Activated B cell treated with CpG ODN at 0.5 μM for 24 hours (primary cell): Measurements from ENCODE around the gene FAXC. TPM values are rescaled to one million over a fixed set of nuclear protein-coding genes. Genes with fewer than 3 reads are reported as not detected.

Experiments used
- ATAC-seq: fragments of 200-7000 bp; cut with Tn5 transposase; one replicate; pipeline ENCODE4 v1.10.0; 2021; ENCODE audit warnings: low read depth, mild to moderate bottlenecking, moderate library complexity
- CTCF ChIA-PET: fragments of 350-600 bp; sonication (Branson Sonifier 250); formaldehyde crosslinking; loops from one replicate; lab custom pipeline; 2021; ENCODE audit warnings: antibody characterized with exemption; lab: Charles Lee
- POLR2A ChIA-PET: fragments of 350-600 bp; sonication (Branson Sonifier 250); formaldehyde crosslinking; loops from one replicate; lab custom pipeline; 2021; ENCODE audit warnings: antibody characterized with exemption; lab: Charles Lee
- DNase-seq: peaks from one replicate; pipeline ENCODE4 v3.0.0; 2022
- H3K27ac Mint-ChIP-seq: one replicate; pipeline ENCODE4 v1.8.0; 2020; ENCODE audit warnings: mixed read lengths
- H3K27me3 Mint-ChIP-seq: one replicate; pipeline ENCODE4 v1.8.0; 2021; ENCODE audit warnings: mixed read lengths
- H3K36me3 Mint-ChIP-seq: one replicate; pipeline ENCODE4 v1.8.0; 2021; ENCODE audit warnings: low read depth, mixed read lengths
- H3K4me1 Mint-ChIP-seq: one replicate; pipeline ENCODE4 v1.8.0; 2021; ENCODE audit warnings: mixed read lengths
- H3K4me3 Mint-ChIP-seq: one replicate; pipeline ENCODE4 v1.8.0; 2020; ENCODE audit warnings: mild to moderate bottlenecking, mixed read lengths
- H3K9me3 Mint-ChIP-seq: one replicate; pipeline ENCODE4 v1.8.0; 2020; ENCODE audit warnings: mixed read lengths
- intact Hi-C: fragments of 100-400 bp; cut with micrococcal nuclease; formaldehyde crosslinking; loops from one replicate; pipeline ENCODE4 v1.15.1; 2024
- total RNA-seq: library from RNA; stranded (reverse); gene quantifications from 2 replicates; pipeline ENCODE4 v1.2.3, GENCODE V29; 2022
- TF ChIP-seq, protein P1 (sequence below): fragments of 200-600 bp; IDR thresholded peaks from one replicate; pipeline ENCODE4 v1.8.0; 2022; ENCODE audit warnings: antibody characterized with exemption, mild to moderate bottlenecking

Gene FAXC
- total RNA-seq, 1 donor from 2014 or later: not detected

DNA sequence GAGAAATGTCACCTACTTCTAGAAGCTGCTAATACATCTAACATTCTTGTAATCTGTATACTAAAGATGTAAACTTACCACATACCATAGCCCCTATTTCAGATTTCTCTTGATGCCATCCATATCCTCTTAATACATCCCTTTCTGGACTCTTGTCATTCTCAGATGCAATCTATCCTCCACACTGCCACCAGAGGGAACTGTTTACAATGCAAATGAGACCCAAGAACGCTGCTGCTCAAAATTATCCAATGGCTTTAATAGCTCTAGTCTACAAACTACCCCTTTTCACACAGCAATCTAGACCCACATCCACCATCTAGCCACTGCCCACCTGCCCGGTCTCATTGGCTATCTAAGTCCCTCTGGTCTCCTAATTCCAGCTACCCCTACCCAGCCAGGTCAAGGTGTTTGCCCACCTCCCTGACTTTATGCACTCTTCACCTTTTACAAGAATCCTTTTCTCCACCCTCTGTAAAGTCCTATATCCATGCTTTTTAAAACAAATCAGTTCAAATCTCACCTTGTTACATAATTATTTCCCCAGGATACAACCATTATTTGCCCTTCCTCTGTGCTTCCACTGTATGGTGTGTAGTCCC, 14.8 kb downstream of the FAXC start:
- CTCF ChIA-PET: interaction anchor here (0.9 kb wide), 1 partner anchor 36 kb away, joined by 3 read pairs; no protein-coding TSS in a partner anchor
- POLR2A ChIA-PET: no interaction called here
- TF ChIP-seq, protein P1, sequence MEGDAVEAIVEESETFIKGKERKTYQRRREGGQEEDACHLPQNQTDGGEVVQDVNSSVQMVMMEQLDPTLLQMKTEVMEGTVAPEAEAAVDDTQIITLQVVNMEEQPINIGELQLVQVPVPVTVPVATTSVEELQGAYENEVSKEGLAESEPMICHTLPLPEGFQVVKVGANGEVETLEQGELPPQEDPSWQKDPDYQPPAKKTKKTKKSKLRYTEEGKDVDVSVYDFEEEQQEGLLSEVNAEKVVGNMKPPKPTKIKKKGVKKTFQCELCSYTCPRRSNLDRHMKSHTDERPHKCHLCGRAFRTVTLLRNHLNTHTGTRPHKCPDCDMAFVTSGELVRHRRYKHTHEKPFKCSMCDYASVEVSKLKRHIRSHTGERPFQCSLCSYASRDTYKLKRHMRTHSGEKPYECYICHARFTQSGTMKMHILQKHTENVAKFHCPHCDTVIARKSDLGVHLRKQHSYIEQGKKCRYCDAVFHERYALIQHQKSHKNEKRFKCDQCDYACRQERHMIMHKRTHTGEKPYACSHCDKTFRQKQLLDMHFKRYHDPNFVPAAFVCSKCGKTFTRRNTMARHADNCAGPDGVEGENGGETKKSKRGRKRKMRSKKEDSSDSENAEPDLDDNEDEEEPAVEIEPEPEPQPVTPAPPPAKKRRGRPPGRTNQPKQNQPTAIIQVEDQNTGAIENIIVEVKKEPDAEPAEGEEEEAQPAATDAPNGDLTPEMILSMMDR: no peak
- DNase-seq (no peak), ATAC-seq (no peak)
- Mint-ChIP-seq H3K4me1 (peaks cover 14% of the 10 kb centered on the region), H3K27ac (no peak overlapping the region), H3K36me3 (no peaks in the 10 kb centered on the region), H3K27me3 (peaks cover 14% of the 10 kb centered on the region), H3K9me3 (no peaks in the 10 kb centered on the region), H3K4me3 (no peak overlapping the region)
- intact Hi-C loops: loop anchor here (1.0 to 10.0 kb wide), 2 partner anchors 60 to 412 kb away; partner anchors contain the start of gene COQ3

DNA sequence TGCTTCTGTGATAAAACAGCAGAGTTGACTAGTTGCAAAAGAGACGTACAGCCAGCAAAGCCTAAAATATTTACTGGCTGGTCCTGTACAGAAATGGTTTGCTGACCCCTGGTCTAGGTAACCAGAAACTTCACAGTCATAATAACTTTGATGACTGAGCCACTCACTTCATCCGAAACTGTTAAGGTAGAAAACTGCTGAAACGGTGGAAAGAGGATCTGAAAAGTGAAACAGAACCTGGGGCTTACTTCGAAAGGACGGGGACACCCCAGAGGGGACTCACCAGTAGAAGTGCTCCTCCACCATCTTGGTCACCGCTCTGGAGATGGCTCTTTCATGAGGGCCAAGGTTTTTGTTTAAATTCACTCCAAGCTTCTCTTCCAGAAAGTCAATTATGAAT, 16.4 kb downstream of the FAXC start:
- ATAC-seq: peak; percentile 76
- H3K27ac Mint-ChIP-seq: peak overlapping the region; percentile 8
- intact Hi-C loops: loop anchor here (10.0 kb wide), 1 partner anchor 62 kb away; the partner anchor contains the start of gene COQ3
- POLR2A ChIA-PET: no interaction called here
- no peak for DNase-seq
- H3K4me1 Mint-ChIP-seq: peaks cover 14% of the 10 kb centered on the region
- H3K9me3 Mint-ChIP-seq: no peaks in the 10 kb centered on the region
- no peaks in the 10 kb centered on the region for H3K36me3 Mint-ChIP-seq
- TF ChIP-seq, protein P1: no peak
- CTCF ChIA-PET: no interaction called here
- peaks cover 7% of the 10 kb centered on the region for H3K27me3 Mint-ChIP-seq
- H3K4me3 Mint-ChIP-seq: no peak overlapping the region

DNA sequence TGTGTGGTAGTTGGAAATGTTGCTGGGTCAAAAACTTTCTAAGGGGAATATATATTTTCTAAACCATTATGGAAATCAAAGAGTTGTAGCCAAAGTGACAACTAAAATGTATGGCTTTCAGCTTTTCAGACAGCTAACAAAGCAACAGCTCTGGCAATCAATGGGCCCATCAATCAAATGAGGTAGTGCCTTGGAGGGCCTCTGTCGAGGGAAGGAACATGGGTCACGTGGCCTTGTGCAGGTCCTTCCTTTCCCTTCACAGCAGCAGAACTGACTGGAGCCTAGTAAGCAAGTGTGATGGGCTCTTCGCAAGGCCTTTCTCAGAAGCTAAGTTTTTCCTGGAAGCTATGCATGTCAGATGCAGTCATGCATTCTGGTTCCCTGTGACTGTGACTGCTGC, 17.9 kb downstream of the FAXC start:
- intact Hi-C loops: loop anchor here (2.0 to 10.0 kb wide), 2 partner anchors 63 to 1147 kb away; partner anchors contain the start of gene COQ3
- Mint-ChIP-seq H3K4me1 (peaks cover 14% of the 10 kb centered on the region), H3K27ac (no peak overlapping the region), H3K4me3 (no peak overlapping the region), H3K27me3 (no peaks in the 10 kb centered on the region), H3K36me3 (no peaks in the 10 kb centered on the region), H3K9me3 (no peaks in the 10 kb centered on the region)
- ATAC-seq: no peak
- TF ChIP-seq, protein P1: no peak
- DNase-seq: no peak
- ChIA-PET CTCF (interaction anchor here (1.1 to 2.0 kb wide), 4 partner anchors 10 to 14 kb away, joined by 3 to 8 read pairs (median 4); no protein-coding TSS in a partner anchor), POLR2A (interaction anchor here (0.6 kb wide), 1 partner anchor 62 kb away, joined by 3 read pairs; the partner anchor contains the start of gene COQ3)

DNA sequence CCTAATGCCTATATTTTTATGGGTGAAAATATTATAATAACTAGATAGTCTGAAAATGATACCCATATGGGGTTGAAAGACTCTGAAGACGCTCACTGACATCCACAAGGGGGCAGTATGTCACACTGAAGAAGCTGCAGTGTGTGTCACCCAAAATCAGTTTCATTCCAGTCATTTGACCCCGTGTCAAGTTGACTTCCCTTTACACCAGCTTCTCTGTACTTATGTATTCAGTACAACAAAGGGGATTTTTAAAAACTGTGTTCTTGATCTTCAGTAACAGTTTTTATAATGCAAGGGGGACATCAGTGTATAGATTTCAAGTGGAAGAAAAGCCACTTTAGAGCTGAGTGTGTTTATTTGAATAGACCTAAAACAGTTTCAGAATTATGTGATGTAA, 19.3 kb downstream of the FAXC start:
- H3K27ac Mint-ChIP-seq: no peak overlapping the region
- H3K4me3 Mint-ChIP-seq: no peak overlapping the region
- peaks cover 14% of the 10 kb centered on the region for H3K4me1 Mint-ChIP-seq
- H3K27me3 Mint-ChIP-seq: no peaks in the 10 kb centered on the region
- POLR2A ChIA-PET: interaction anchor here (1.0 to 1.3 kb wide), 2 partner anchors 94 to 96 kb away, joined by 3 to 6 read pairs; partner anchors contain the start of gene PNISR
- TF ChIP-seq, protein P1: peak; percentile 71
- intact Hi-C loops: loop anchor here (1.0 to 10.0 kb wide), 5 partner anchors 65 to 1149 kb away; partner anchors contain the start of genes COQ3 and PNISR
- no peak for DNase-seq
- H3K36me3 Mint-ChIP-seq: no peaks in the 10 kb centered on the region
- peak; percentile 82 for ATAC-seq
- no peaks in the 10 kb centered on the region for H3K9me3 Mint-ChIP-seq
- CTCF ChIA-PET: interaction anchor here (0.6 to 2.0 kb wide), 14 partner anchors 8 to 492 kb away, joined by 3 to 11 read pairs (median 3); partner anchors contain the start of gene COQ3

DNA sequence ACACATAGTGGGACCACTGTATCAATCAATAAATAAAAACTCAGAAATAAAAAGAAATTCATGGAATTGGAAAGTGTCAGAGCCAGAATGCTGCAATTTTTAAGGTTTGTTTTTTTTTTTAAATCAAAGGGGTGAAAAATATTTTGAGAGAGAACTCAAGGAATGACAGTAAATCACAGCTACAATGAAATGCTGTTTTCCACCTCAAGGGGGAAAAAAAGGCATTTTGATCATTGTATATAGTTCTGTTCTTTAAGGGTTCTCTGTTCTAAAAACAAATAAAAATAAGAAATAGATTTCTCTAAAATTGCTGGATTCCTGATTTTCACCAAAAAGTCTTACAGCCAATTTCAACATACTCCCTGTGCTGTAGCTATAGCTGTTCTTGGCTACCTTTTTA, 24.5 kb downstream of the FAXC start:
- Mint-ChIP-seq H3K36me3 (no peaks in the 10 kb centered on the region), H3K9me3 (no peaks in the 10 kb centered on the region), H3K27me3 (peaks cover 4% of the 10 kb centered on the region), H3K4me1 (no peaks in the 10 kb centered on the region), H3K27ac (no peak overlapping the region), H3K4me3 (no peak overlapping the region)
- no peak for ATAC-seq
- TF ChIP-seq, protein P1: no peak
- intact Hi-C loops: no loop called here
- CTCF ChIA-PET: no interaction called here
- no peak for DNase-seq
- POLR2A ChIA-PET: no interaction called here
